ENCODE data around the gene REC8. TPM values are rescaled to one million over a fixed set of nuclear protein-coding genes. Genes with fewer than 3 reads are reported as not detected.

Gene REC8
- total RNA-seq, 1 donor from 2014 or later = 136 TPM

- Mint-ChIP-seq H3K27me3 (ENCODE audit: unreplicated experiment) (peaks cover 5% of the 10 kb centered on the region), H3K4me3 (ENCODE audit: unreplicated experiment) (no peak overlapping the region), H3K9me3 (ENCODE audit: unreplicated experiment) (peaks cover 4% of the 10 kb centered on the region), H3K36me3 (ENCODE audit: unreplicated experiment) (peaks cover 5% of the 10 kb centered on the region), H3K27ac (ENCODE audit: unreplicated experiment) (peak overlapping the region; percentile 20), H3K4me1 (ENCODE audit: low read depth, unreplicated experiment) (peaks cover 10% of the 10 kb centered on the region)
- TF ChIP-seq CTCF (IDR thresholded peaks at IDR 0.05; ENCODE audit: partially characterized antibody, unreplicated experiment) = no peak
- DNase-seq = no peak
Measured at GRCh38 chr14:24156840-24157239, 15.0 kb upstream of the REC8 start.

GRCh38 chr14:24157331-24157730 lies 14.5 kb upstream of the REC8 start:
- peaks cover 5% of the 10 kb centered on the region for H3K36me3 Mint-ChIP-seq (ENCODE audit: unreplicated experiment)

GRCh38 chr14:24159777-24160498 lies 11.9 kb upstream of the REC8 start:
- Mint-ChIP-seq H3K27me3 (ENCODE audit: unreplicated experiment) (peaks cover 5% of the 10 kb centered on the region), H3K9me3 (ENCODE audit: unreplicated experiment) (peaks cover 4% of the 10 kb centered on the region), H3K4me1 (ENCODE audit: low read depth, unreplicated experiment) (peaks cover 7% of the 10 kb centered on the region), H3K4me3 (ENCODE audit: unreplicated experiment) (no peak overlapping the region), H3K27ac (ENCODE audit: unreplicated experiment) (no peak overlapping the region), H3K36me3 (ENCODE audit: unreplicated experiment) (peaks cover 5% of the 10 kb centered on the region)
- no peak for TF ChIP-seq CTCF (IDR thresholded peaks at IDR 0.05; ENCODE audit: partially characterized antibody, unreplicated experiment)
- no peak for DNase-seq

More at GRCh38 chr14:24157331-24157730, 14.5 kb upstream of the REC8 start:
- peak overlapping the region; percentile 20 for H3K27ac Mint-ChIP-seq (ENCODE audit: unreplicated experiment)
- H3K27me3 Mint-ChIP-seq (ENCODE audit: unreplicated experiment) = peaks cover 5% of the 10 kb centered on the region
- peaks cover 11% of the 10 kb centered on the region for H3K4me1 Mint-ChIP-seq (ENCODE audit: low read depth, unreplicated experiment)
- H3K4me3 Mint-ChIP-seq (ENCODE audit: unreplicated experiment) = no peak overlapping the region
- H3K9me3 Mint-ChIP-seq (ENCODE audit: unreplicated experiment) = peaks cover 4% of the 10 kb centered on the region
- no peak for TF ChIP-seq CTCF (IDR thresholded peaks at IDR 0.05; ENCODE audit: partially characterized antibody, unreplicated experiment)
- DNase-seq = no peak

- no peak for TF ChIP-seq CTCF (IDR thresholded peaks at IDR 0.05; ENCODE audit: partially characterized antibody, unreplicated experiment)
- Mint-ChIP-seq H3K4me1 (ENCODE audit: low read depth, unreplicated experiment) (peaks cover 7% of the 10 kb centered on the region), H3K9me3 (ENCODE audit: unreplicated experiment) (peaks cover 4% of the 10 kb centered on the region), H3K27me3 (ENCODE audit: unreplicated experiment) (peaks cover 5% of the 10 kb centered on the region), H3K36me3 (ENCODE audit: unreplicated experiment) (peaks cover 5% of the 10 kb centered on the region), H3K27ac (ENCODE audit: unreplicated experiment) (peak overlapping the region; percentile 12), H3K4me3 (ENCODE audit: unreplicated experiment) (no peak overlapping the region)
- no peak for DNase-seq
Measured at GRCh38 chr14:24160499-24160849, 11.4 kb upstream of the REC8 start.
